Thyroid gland (tissue), 4 donors: Measurements from ENCODE around the gene IRF7. TPM values are rescaled to one million over a fixed set of nuclear protein-coding genes. Genes with fewer than 3 reads are reported as not detected.

Experiments
- DNase-seq, 2 donors: peaks; one replicate each; pipeline ENCODE4 v3.0.0-alpha.2; 2019
- H3K27ac ChIP-seq, 3 donors: fragments of 200-600 bp; sonication (generic); 1 replicate in 2 of 3; 2 replicates in 1 of 3; pipeline ENCODE4 v1.5.1; 2016 to 2019; ENCODE audit warnings: mild to moderate bottlenecking in 1 of 3, moderate library complexity in 1 of 3
- H3K27me3 ChIP-seq: fragments of 200-600 bp; sonication (generic); one replicate; pipeline ENCODE4 v1.5.1; 2019
- H3K36me3 ChIP-seq, 2 donors: fragments of 200-600 bp; sonication (generic); one replicate each; pipeline ENCODE4 v1.5.1; 2016 to 2019
- H3K4me1 ChIP-seq, 2 donors: fragments of 200-600 bp; sonication (generic); one replicate each; pipeline ENCODE4 v1.5.1; 2017 to 2019
- H3K4me3 ChIP-seq, 3 donors: fragments of 200-600 bp; sonication (generic); replicated peaks in 1 of 3; 1 replicate in 2 of 3; 2 replicates in 1 of 3; pipeline ENCODE4 v1.5.1; 2016; ENCODE audit warnings: mild to moderate bottlenecking in 1 of 3
- H3K9me3 ChIP-seq: fragments of 200-600 bp; sonication (generic); one replicate; pipeline ENCODE4 v1.5.1; 2017
- POLR2A ChIP-seq, 2 donors: fragments of 450-650 bp; IDR thresholded peaks; one replicate each; pipeline ENCODE4 v1.6.1; 2017; ENCODE audit warnings: antibody characterized with exemption in 2 of 2, mild to moderate bottlenecking in 2 of 2, moderate library complexity in 1 of 2
- WGBS, 2 donors: methylation state at CpG; one replicate each; pipeline ENCODE4 v1.1.5; 2017; 5-methylcytosine and 5-hydroxymethylcytosine counted together
- intact Hi-C: fragments of 100-400 bp; cut with DNase I; formaldehyde crosslinking; loops from one replicate; pipeline ENCODE4 v1.15.1; 2023
- total RNA-seq, 4 donors: library from RNA; depleted of rRNA; stranded (reverse); fragments of >200 nt; gene quantifications; one replicate each; pipeline ENCODE4 v1.2.3, GENCODE V29; 2016
- TF ChIP-seq, protein P1 (sequence below), 6 experiments: fragments of 200-600 bp in 3 of 6; fragments of 450-650 bp in 3 of 6; sonication (generic) in 3 of 6; IDR thresholded peaks; one replicate each; pipeline ENCODE4 v1.5.1; 2016 to 2019; ENCODE audit warnings: antibody characterized with exemption in 6 of 6, mild to moderate bottlenecking in 2 of 6, inconsistent platforms in 1 of 6, moderate library complexity in 1 of 6

Gene IRF7
- total RNA-seq, 4 donors from 2014 or later = 15.4 to 42.4 (median 29.1) TPM

DNA sequence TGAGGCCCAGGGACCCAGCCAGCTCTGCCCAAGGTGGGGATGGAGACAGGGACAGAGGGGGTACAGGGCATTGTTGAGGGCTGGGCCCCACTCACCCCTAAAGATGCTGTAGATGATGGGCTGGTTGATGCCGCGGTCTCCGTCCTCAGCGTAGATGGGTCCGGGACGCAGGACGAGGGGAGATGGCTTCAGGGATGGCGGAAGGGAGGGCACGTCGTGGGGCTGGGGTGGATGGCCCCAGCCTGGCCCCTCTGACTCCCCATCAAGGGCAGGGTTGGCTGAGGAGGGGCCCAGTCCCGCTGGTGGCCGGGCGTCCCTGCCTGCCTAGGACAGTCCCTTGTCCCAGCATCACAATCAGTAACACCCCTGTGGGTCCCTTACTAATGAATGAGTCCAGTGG is 4.5 kb upstream of the IRF7 start:
- intact Hi-C loops = no loop called here
- DNase-seq = no peak
- peaks cover 6% of the 10 kb centered on the region in 2 donors for H3K4me1 ChIP-seq
- H3K4me3 ChIP-seq = no peak overlapping the region
- TF ChIP-seq, protein P1, sequence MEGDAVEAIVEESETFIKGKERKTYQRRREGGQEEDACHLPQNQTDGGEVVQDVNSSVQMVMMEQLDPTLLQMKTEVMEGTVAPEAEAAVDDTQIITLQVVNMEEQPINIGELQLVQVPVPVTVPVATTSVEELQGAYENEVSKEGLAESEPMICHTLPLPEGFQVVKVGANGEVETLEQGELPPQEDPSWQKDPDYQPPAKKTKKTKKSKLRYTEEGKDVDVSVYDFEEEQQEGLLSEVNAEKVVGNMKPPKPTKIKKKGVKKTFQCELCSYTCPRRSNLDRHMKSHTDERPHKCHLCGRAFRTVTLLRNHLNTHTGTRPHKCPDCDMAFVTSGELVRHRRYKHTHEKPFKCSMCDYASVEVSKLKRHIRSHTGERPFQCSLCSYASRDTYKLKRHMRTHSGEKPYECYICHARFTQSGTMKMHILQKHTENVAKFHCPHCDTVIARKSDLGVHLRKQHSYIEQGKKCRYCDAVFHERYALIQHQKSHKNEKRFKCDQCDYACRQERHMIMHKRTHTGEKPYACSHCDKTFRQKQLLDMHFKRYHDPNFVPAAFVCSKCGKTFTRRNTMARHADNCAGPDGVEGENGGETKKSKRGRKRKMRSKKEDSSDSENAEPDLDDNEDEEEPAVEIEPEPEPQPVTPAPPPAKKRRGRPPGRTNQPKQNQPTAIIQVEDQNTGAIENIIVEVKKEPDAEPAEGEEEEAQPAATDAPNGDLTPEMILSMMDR (IDR thresholded peaks at IDR 0.05) = no peak
- no peak for TF ChIP-seq POLR2A (IDR thresholded peaks at IDR 0.05)
- H3K9me3 ChIP-seq = no peaks in the 10 kb centered on the region
- H3K27ac ChIP-seq = no peak overlapping the region
- no peaks in the 10 kb centered on the region for H3K36me3 ChIP-seq
- no peaks in the 10 kb centered on the region for H3K27me3 ChIP-seq
- WGBS, 2 donors = 93 to 97% methylated on average over 13 of the region's 13 CpGs

DNA sequence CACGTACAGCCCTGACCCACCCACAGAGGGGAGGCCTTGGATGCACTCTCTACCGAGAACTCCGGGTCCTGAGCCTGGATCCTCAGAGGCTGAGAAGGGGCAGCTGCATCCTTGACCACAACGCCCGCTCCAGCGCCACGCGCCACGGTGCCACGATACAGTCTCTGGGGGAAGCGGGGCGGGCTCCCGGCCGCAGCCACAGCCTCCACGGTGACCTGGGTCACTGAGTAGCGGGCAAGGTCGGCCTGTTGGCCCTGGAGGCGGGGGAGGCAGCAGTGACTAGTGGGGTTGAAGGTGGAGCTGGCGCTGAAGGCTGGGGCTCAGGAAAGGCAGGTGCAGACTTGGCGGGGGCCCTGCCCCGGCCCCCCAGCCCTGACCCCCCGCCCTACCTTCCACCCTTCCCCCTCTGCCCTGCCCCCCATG is 3.9 kb upstream of the IRF7 start:
- peaks cover 12% of the 10 kb centered on the region in 2 donors for H3K4me1 ChIP-seq
- intact Hi-C loops = no loop called here
- no peak overlapping the region for H3K27ac ChIP-seq
- no peak for DNase-seq
- TF ChIP-seq, protein P1 (IDR thresholded peaks at IDR 0.05) = no peak
- no peak for TF ChIP-seq POLR2A (IDR thresholded peaks at IDR 0.05)
- no peaks in the 10 kb centered on the region for H3K9me3 ChIP-seq
- H3K27me3 ChIP-seq = no peaks in the 10 kb centered on the region
- H3K4me3 ChIP-seq = no peak overlapping the region
- 90 to 96% methylated on average over 6 to 16 of the region's 22 CpGs for WGBS, 2 donors
- H3K36me3 ChIP-seq = no peaks in the 10 kb centered on the region

DNA sequence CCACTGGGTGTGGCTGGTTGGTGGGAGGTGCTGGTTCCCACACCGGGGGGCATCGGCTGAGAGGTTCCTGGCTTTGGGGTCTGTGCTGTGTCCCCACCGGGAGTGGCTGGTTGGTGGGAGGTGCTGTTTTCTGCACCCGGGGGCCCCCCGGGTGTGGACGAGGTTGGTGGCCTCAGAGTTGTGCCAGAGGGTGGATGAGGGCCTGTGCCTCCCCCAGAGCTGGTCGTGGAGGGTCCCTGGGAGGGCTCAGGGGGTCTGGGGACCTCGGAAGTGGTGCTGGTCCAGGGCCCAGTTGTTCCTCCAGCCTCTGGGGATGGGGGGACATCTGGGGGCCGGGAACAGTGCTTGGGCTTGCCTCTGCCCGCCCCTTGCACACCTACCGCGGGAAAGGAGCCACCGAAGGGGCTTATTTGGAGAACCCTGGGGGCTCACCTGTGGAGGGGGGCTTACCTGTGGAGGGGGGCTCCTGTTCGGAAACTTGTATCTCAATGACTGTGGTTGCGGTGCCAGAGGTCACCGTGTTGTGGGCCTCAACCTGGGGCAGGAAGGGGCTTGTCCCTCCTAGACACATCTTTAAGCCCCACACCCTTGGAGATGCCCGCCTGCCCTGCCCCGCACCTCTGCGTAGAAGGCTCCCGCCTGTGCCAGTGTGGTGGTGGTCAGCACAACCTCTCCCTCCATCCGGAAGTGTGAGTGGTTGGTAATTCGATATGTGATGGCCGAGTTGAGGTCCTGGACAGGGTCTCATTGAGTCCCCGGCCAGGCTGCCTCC is 3.3 kb upstream of the IRF7 start:
- no peaks in the 10 kb centered on the region for H3K36me3 ChIP-seq
- intact Hi-C loops = no loop called here
- 89 to 91% methylated on average over 14 to 16 of the region's 24 CpGs for WGBS, 2 donors
- no peak for DNase-seq
- no peak overlapping the region for H3K27ac ChIP-seq
- H3K9me3 ChIP-seq = no peaks in the 10 kb centered on the region
- H3K4me1 ChIP-seq = peaks cover 18% of the 10 kb centered on the region in 2 donors
- H3K4me3 ChIP-seq = no peak overlapping the region
- H3K27me3 ChIP-seq = no peaks in the 10 kb centered on the region
- no peak for TF ChIP-seq POLR2A (IDR thresholded peaks at IDR 0.05)
- TF ChIP-seq, protein P1 (IDR thresholded peaks at IDR 0.05) = no peak

DNA sequence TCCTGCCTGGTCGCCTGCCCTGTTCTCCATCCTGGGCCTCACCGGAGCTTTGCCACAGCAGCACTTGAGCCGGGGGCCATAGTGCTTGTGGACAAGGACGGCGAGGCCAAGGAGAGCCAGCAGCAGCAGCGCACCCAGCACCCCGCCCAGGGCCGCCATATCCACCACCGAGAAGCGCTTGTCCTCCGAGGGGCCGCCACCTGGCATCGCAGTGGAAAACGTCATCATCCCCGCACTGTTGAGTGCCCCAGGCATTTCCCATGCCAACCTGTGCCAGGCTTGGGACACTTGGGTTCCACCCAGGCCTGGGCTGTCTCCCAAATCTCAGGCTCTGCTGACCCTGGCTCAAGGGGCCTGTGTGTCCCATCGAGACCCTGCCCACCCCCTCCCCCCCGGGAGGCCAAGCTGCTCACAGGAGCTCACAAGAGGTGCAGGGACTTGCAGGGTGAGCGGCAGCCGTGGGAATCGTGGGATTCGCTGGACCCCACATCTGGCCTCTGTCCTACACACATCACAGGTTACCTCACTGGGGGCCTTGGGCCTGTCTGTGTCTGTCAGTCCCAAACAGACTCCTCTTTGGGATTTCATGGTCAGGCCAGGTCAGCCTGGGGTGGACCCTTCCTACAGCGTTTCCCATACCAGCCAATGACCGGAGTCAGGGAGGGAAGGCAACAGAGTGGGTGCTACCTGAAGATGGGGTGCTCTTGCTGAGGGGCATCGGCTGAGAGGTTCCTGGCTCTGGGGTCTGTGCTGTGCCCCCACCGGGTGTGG is 2.3 kb upstream of the IRF7 start:
- H3K9me3 ChIP-seq = no peaks in the 10 kb centered on the region
- intact Hi-C loops = no loop called here
- H3K27ac ChIP-seq = no peak overlapping the region
- H3K4me1 ChIP-seq = peaks cover 22 to 27% of the 10 kb centered on the region in 2 donors
- peaks cover 3% of the 10 kb centered on the region in 2 donors for H3K36me3 ChIP-seq
- no peak for DNase-seq
- 92 to 96% methylated on average over 14 to 19 of the region's 25 CpGs for WGBS, 2 donors
- H3K27me3 ChIP-seq = no peaks in the 10 kb centered on the region
- no peak for TF ChIP-seq POLR2A (IDR thresholded peaks at IDR 0.05)
- TF ChIP-seq, protein P1 (IDR thresholded peaks at IDR 0.05) = no peak
- no peak overlapping the region for H3K4me3 ChIP-seq
